Measurements from ENCODE around the gene EMILIN1.

EMILIN1 gene

GRCh38 chr2:27054721-27055120 is 23.7 kb upstream of the EMILIN1 start:
- no peaks in the 10 kb centered on the region for H3K4me1 ChIP-seq (ENCODE audit: control insufficient read depth, insufficient read depth, low read length)
- DNase-seq (ENCODE audit: low read depth, low spot score): no peak
- no CpG with 5 or more reads among the region's 11 CpGs for WGBS (ENCODE audit: insufficient coverage, insufficient read length)
- H3K4me3 ChIP-seq (ENCODE audit: low read length): no peak overlapping the region
- no peak overlapping the region for H3K27ac ChIP-seq (ENCODE audit: low read length)
- H3K9me3 ChIP-seq (ENCODE audit: control insufficient read depth, insufficient read depth, low read length): no peaks in the 10 kb centered on the region
- no peaks in the 10 kb centered on the region for H3K27me3 ChIP-seq (ENCODE audit: control insufficient read depth, insufficient read depth, low read length)
- H3K36me3 ChIP-seq (ENCODE audit: control insufficient read depth, insufficient read depth, low read length): peaks cover 8% of the 10 kb centered on the region

- DNase-seq (ENCODE audit: low read depth, low spot score): no peak
- Histone ChIP-seq H3K27ac (ENCODE audit: low read length) (no peak overlapping the region), H3K36me3 (ENCODE audit: control insufficient read depth, insufficient read depth, low read length) (peaks cover 8% of the 10 kb centered on the region), H3K4me1 (ENCODE audit: control insufficient read depth, insufficient read depth, low read length) (no peaks in the 10 kb centered on the region), H3K4me3 (ENCODE audit: low read length) (no peak overlapping the region), H3K9me3 (ENCODE audit: control insufficient read depth, insufficient read depth, low read length) (no peaks in the 10 kb centered on the region), H3K27me3 (ENCODE audit: control insufficient read depth, insufficient read depth, low read length) (no peaks in the 10 kb centered on the region)
- no CpG with 5 or more reads among the region's 6 CpGs for WGBS (ENCODE audit: insufficient coverage, insufficient read length)
These were observed 21.2 kb upstream of the EMILIN1 start for GRCh38 chr2:27057184-27057583.

- Histone ChIP-seq H3K4me3 (ENCODE audit: low read length) (no peak overlapping the region), H3K27me3 (ENCODE audit: control insufficient read depth, insufficient read depth, low read length) (no peaks in the 10 kb centered on the region), H3K4me1 (ENCODE audit: control insufficient read depth, insufficient read depth, low read length) (no peaks in the 10 kb centered on the region), H3K9me3 (ENCODE audit: control insufficient read depth, insufficient read depth, low read length) (no peaks in the 10 kb centered on the region), H3K27ac (ENCODE audit: low read length) (no peak overlapping the region), H3K36me3 (ENCODE audit: control insufficient read depth, insufficient read depth, low read length) (peaks cover 8% of the 10 kb centered on the region)
- WGBS (ENCODE audit: insufficient coverage, insufficient read length): no CpG with 5 or more reads among the region's 10 CpGs
- no peak for DNase-seq (ENCODE audit: low read depth, low spot score)
These were observed 20.2 kb upstream of the EMILIN1 start for GRCh38 chr2:27058210-27058609.

- Histone ChIP-seq H3K4me1 (ENCODE audit: control insufficient read depth, insufficient read depth, low read length) (no peaks in the 10 kb centered on the region), H3K4me3 (ENCODE audit: low read length) (no peak overlapping the region), H3K27ac (ENCODE audit: low read length) (no peak overlapping the region), H3K27me3 (ENCODE audit: control insufficient read depth, insufficient read depth, low read length) (no peaks in the 10 kb centered on the region), H3K9me3 (ENCODE audit: control insufficient read depth, insufficient read depth, low read length) (no peaks in the 10 kb centered on the region), H3K36me3 (ENCODE audit: control insufficient read depth, insufficient read depth, low read length) (peaks cover 8% of the 10 kb centered on the region)
- DNase-seq (ENCODE audit: low read depth, low spot score): no peak
- no CpG with 5 or more reads among the region's 15 CpGs for WGBS (ENCODE audit: insufficient coverage, insufficient read length)
These were observed 19.1 kb upstream of the EMILIN1 start for GRCh38 chr2:27059141-27059820.

- H3K36me3 ChIP-seq (ENCODE audit: control insufficient read depth, insufficient read depth, low read length): peaks cover 5% of the 10 kb centered on the region; the same call in 1 of the 2 replicates
- no CpG with 5 or more reads among the region's 3 CpGs for WGBS (ENCODE audit: insufficient coverage, insufficient read length)
- no peak overlapping the region for H3K4me3 ChIP-seq (ENCODE audit: low read length)
- no peaks in the 10 kb centered on the region for H3K4me1 ChIP-seq (ENCODE audit: control insufficient read depth, insufficient read depth, low read length)
- H3K27ac ChIP-seq (ENCODE audit: low read length): no peak overlapping the region
- DNase-seq (ENCODE audit: low read depth, low spot score): no peak
- H3K27me3 ChIP-seq (ENCODE audit: control insufficient read depth, insufficient read depth, low read length): no peaks in the 10 kb centered on the region
- no peaks in the 10 kb centered on the region for H3K9me3 ChIP-seq (ENCODE audit: control insufficient read depth, insufficient read depth, low read length)
These were observed 18.1 kb upstream of the EMILIN1 start for GRCh38 chr2:27060323-27060722.

GRCh38 chr2:27065128-27065527 is 13.3 kb upstream of the EMILIN1 start:
- no peak for DNase-seq (ENCODE audit: low read depth, low spot score)
- Histone ChIP-seq H3K9me3 (ENCODE audit: control insufficient read depth, insufficient read depth, low read length) (no peaks in the 10 kb centered on the region), H3K36me3 (ENCODE audit: control insufficient read depth, insufficient read depth, low read length) (no peaks in the 10 kb centered on the region), H3K27me3 (ENCODE audit: control insufficient read depth, insufficient read depth, low read length) (no peaks in the 10 kb centered on the region), H3K4me1 (ENCODE audit: control insufficient read depth, insufficient read depth, low read length) (no peaks in the 10 kb centered on the region), H3K27ac (ENCODE audit: low read length) (no peak overlapping the region), H3K4me3 (ENCODE audit: low read length) (no peak overlapping the region)
- no CpG with 5 or more reads among the region's 3 CpGs for WGBS (ENCODE audit: insufficient coverage, insufficient read length)

- Histone ChIP-seq H3K4me1 (ENCODE audit: control insufficient read depth, insufficient read depth, low read length) (no peaks in the 10 kb centered on the region), H3K27me3 (ENCODE audit: control insufficient read depth, insufficient read depth, low read length) (no peaks in the 10 kb centered on the region), H3K9me3 (ENCODE audit: control insufficient read depth, insufficient read depth, low read length) (no peaks in the 10 kb centered on the region), H3K4me3 (ENCODE audit: low read length) (no peak overlapping the region), H3K36me3 (ENCODE audit: control insufficient read depth, insufficient read depth, low read length) (no peaks in the 10 kb centered on the region), H3K27ac (ENCODE audit: low read length) (no peak overlapping the region)
- WGBS (ENCODE audit: insufficient coverage, insufficient read length): no CpG with 5 or more reads among the region's 5 CpGs
- DNase-seq (ENCODE audit: low read depth, low spot score): no peak
These were observed 11.0 kb upstream of the EMILIN1 start for GRCh38 chr2:27067385-27067784.

GRCh38 chr2:27069436-27069835 is 9.0 kb upstream of the EMILIN1 start:
- Histone ChIP-seq H3K27ac (ENCODE audit: low read length) (no peak overlapping the region), H3K27me3 (ENCODE audit: control insufficient read depth, insufficient read depth, low read length) (no peaks in the 10 kb centered on the region), H3K36me3 (ENCODE audit: control insufficient read depth, insufficient read depth, low read length) (no peaks in the 10 kb centered on the region), H3K4me3 (ENCODE audit: low read length) (no peak overlapping the region), H3K9me3 (ENCODE audit: control insufficient read depth, insufficient read depth, low read length) (no peaks in the 10 kb centered on the region), H3K4me1 (ENCODE audit: control insufficient read depth, insufficient read depth, low read length) (no peaks in the 10 kb centered on the region)
- WGBS (ENCODE audit: insufficient coverage, insufficient read length): no CpG with 5 or more reads among the region's 6 CpGs
- DNase-seq (ENCODE audit: low read depth, low spot score): no peak

- H3K4me3 ChIP-seq (ENCODE audit: low read length): no peak overlapping the region
- no peaks in the 10 kb centered on the region for H3K36me3 ChIP-seq (ENCODE audit: control insufficient read depth, insufficient read depth, low read length)
- WGBS (ENCODE audit: insufficient coverage, insufficient read length): no CpG with 5 or more reads among the region's 8 CpGs
These were observed 8.3 kb upstream of the EMILIN1 start for GRCh38 chr2:27069961-27070618.

GRCh38 chr2:27070653-27071276 is 7.7 kb upstream of the EMILIN1 start:
- DNase-seq (ENCODE audit: low read depth, low spot score): no peak
- H3K9me3 ChIP-seq (ENCODE audit: control insufficient read depth, insufficient read depth, low read length): no peaks in the 10 kb centered on the region
- H3K27ac ChIP-seq (ENCODE audit: low read length): no peak overlapping the region
- H3K4me1 ChIP-seq (ENCODE audit: control insufficient read depth, insufficient read depth, low read length): no peaks in the 10 kb centered on the region
- no peaks in the 10 kb centered on the region for H3K36me3 ChIP-seq (ENCODE audit: control insufficient read depth, insufficient read depth, low read length)
- peak overlapping the region; percentile 73 for H3K4me3 ChIP-seq (ENCODE audit: low read length)
- no peaks in the 10 kb centered on the region for H3K27me3 ChIP-seq (ENCODE audit: control insufficient read depth, insufficient read depth, low read length)
- no CpG with 5 or more reads among the region's 11 CpGs for WGBS (ENCODE audit: insufficient coverage, insufficient read length)

More at GRCh38 chr2:27069961-27070618, 8.3 kb upstream of the EMILIN1 start:
- Histone ChIP-seq H3K9me3 (ENCODE audit: control insufficient read depth, insufficient read depth, low read length) (no peaks in the 10 kb centered on the region), H3K4me1 (ENCODE audit: control insufficient read depth, insufficient read depth, low read length) (no peaks in the 10 kb centered on the region), H3K27ac (ENCODE audit: low read length) (no peak overlapping the region), H3K27me3 (ENCODE audit: control insufficient read depth, insufficient read depth, low read length) (no peaks in the 10 kb centered on the region)
- no peak for DNase-seq (ENCODE audit: low read depth, low spot score)

Measured in iPS DF 6.9 (cell line).